A673 (cell line): Measurements from ENCODE around the gene RNF213. TPM values are rescaled to one million over a fixed set of nuclear protein-coding genes. Genes with fewer than 3 reads are reported as not detected.

Experiments
- BruUV-seq: library from RNA; stranded (reverse); fragments of 400-500 nt; replicated peaks from 2 replicates; lab custom pipeline; 2021; lab: Mats Ljungman, UMichigan
- CTCF ChIA-PET: fragments of 300-600 bp; sonication (Branson Sonifier 250); formaldehyde crosslinking; loops from one replicate; lab custom pipeline; 2022; ENCODE audit warnings: antibody characterized with exemption; lab: Charles Lee
- POLR2A ChIA-PET: fragments of 300-600 bp; sonication (Branson Sonifier 250); formaldehyde crosslinking; loops from one replicate; lab custom pipeline; 2022; ENCODE audit warnings: antibody characterized with exemption; ENCODE audit not compliant: low non-redundant PET; lab: Charles Lee
- DNase-seq: peaks from one replicate; pipeline ENCODE4 v3.0.0-alpha.2; 2015; ENCODE audit warnings: low spot score
- H3K27ac ChIP-seq: fragments of 200-600 bp; sonication (generic); 2 replicates; pipeline ENCODE4 v1.5.1; 2016; ENCODE audit warnings: mixed run types, low read depth, mild to moderate bottlenecking, mixed read lengths, antibody characterized with exemption, low read length; ENCODE audit not compliant: poor library complexity, severe bottlenecking
- H3K27me3 ChIP-seq: fragments of 200-600 bp; sonication (generic); replicated peaks from 2 replicates; pipeline ENCODE4 v1.6.1; 2017; ENCODE audit warnings: mixed run types, low read depth, mild to moderate bottlenecking, mixed read lengths, antibody characterized with exemption, low read length; ENCODE audit not compliant: insufficient read depth, poor library complexity
- H3K36me3 ChIP-seq: fragments of 200-600 bp; sonication (generic); 2 replicates; pipeline ENCODE4 v1.6.1; 2016; ENCODE audit warnings: mixed run types, mild to moderate bottlenecking, mixed read lengths, antibody characterized with exemption, low read length; ENCODE audit not compliant: insufficient read depth, poor library complexity, severe bottlenecking
- H3K4me1 ChIP-seq: fragments of 200-600 bp; sonication (generic); 2 replicates; pipeline ENCODE4 v1.6.1; 2017; ENCODE audit warnings: mixed run types, mild to moderate bottlenecking, mixed read lengths, antibody characterized with exemption, low read length; ENCODE audit not compliant: insufficient read depth, poor library complexity, severe bottlenecking
- H3K4me3 ChIP-seq: fragments of 200-600 bp; sonication (generic); 2 replicates; pipeline ENCODE4 v1.5.1; 2016; ENCODE audit warnings: low read depth, mixed run types, mild to moderate bottlenecking, mixed read lengths, low read length; ENCODE audit not compliant: poor library complexity, severe bottlenecking
- H3K9me3 ChIP-seq: fragments of 200-600 bp; sonication (generic); 2 replicates; pipeline ENCODE4 v1.6.1; 2016; ENCODE audit warnings: mixed run types, low read depth, mild to moderate bottlenecking, mixed read lengths, antibody characterized with exemption, low read length; ENCODE audit not compliant: poor library complexity, severe bottlenecking
- EZH2 ChIP-seq: fragments of 200-600 bp; sonication (generic); IDR thresholded peaks from 2 replicates; pipeline ENCODE4 v1.6.1; 2017; ENCODE audit warnings: borderline replicate concordance, low read depth, mild to moderate bottlenecking, mixed read lengths, antibody characterized with exemption, low read length; ENCODE audit not compliant: poor library complexity, severe bottlenecking
- intact Hi-C: fragments of 100-400 bp; cut with micrococcal nuclease; formaldehyde crosslinking; loops from one replicate; pipeline ENCODE4 v1.10.0; 2022; ENCODE audit not compliant: unreplicated experiment
- total RNA-seq: library from RNA; stranded (reverse); gene quantifications from 2 replicates; pipeline ENCODE4 v1.2.3, GENCODE V29; 2021
- TF ChIP-seq, protein P1 (sequence below): fragments of 300-800, 200-600 bp; sonication (generic); conservative IDR thresholded peaks from 2 replicates; pipeline ENCODE4 v1.5.1; 2017; ENCODE audit warnings: low read depth, mild to moderate bottlenecking, antibody characterized with exemption, low read length, moderate library complexity, mixed read lengths

Gene RNF213
- total RNA-seq, 1 experiment from 2014 or later, result 78.0 TPM

DNA sequence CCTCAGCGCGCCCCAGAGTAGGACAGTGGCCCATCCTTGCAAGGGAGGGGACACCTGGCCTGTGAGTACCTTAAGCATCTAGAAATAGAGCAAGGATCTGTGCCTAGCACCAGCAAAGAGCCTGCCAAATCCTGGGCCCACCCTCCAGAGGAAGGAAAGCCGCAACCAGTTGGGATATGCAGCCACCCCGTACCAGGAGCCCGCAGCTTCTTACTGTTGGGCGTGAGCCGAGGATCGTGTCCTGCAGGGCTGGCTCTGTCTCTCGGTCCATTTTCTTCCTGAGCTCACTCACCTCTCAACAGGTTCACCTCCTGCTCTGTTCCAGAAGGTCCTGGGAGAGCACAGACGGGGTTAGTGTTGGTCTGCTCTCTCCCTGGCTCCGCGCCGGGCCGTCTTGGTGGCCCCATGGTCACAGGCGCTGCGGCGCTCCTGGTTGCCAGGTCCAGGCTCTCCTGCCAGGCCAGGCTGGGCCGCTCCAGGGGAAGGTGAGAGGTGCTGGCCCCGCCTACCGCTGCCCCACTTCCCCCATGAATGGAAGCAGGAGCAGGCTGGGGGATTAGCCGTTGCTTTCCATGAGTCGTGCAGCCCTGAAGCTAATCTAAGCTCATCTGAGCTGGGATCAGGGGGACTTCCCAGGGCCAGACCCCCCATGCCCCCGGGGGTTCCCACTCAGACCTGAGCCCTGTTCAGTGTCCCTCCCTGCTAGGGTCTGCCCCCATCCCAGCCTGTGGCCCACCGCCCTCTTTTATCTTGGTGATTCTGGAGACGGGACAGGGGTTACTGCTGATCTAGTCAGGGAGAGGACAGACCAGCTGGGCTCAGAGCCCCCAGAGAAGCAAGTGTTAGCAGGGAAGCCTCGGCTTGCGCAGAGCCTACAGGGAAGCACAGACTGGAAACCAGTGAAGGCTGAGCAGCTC, 167.0 kb downstream of the RNF213 start:
- Histone ChIP-seq H3K27me3 (no peaks in the 10 kb centered on the region), H3K27ac (no peak overlapping the region), H3K4me1 (no peaks in the 10 kb centered on the region), H3K9me3 (no peaks in the 10 kb centered on the region), H3K4me3 (no peak overlapping the region), H3K36me3 (no peaks in the 10 kb centered on the region)
- BruUV-seq, result no TSS peak
- ChIA-PET POLR2A (no interaction called here), CTCF (interaction anchor here (0.5 to 1.0 kb wide), 13 partner anchors 9 to 992 kb away, joined by 3 to 12 read pairs (median 4); no protein-coding TSS in a partner anchor)
- TF ChIP-seq, protein P1, sequence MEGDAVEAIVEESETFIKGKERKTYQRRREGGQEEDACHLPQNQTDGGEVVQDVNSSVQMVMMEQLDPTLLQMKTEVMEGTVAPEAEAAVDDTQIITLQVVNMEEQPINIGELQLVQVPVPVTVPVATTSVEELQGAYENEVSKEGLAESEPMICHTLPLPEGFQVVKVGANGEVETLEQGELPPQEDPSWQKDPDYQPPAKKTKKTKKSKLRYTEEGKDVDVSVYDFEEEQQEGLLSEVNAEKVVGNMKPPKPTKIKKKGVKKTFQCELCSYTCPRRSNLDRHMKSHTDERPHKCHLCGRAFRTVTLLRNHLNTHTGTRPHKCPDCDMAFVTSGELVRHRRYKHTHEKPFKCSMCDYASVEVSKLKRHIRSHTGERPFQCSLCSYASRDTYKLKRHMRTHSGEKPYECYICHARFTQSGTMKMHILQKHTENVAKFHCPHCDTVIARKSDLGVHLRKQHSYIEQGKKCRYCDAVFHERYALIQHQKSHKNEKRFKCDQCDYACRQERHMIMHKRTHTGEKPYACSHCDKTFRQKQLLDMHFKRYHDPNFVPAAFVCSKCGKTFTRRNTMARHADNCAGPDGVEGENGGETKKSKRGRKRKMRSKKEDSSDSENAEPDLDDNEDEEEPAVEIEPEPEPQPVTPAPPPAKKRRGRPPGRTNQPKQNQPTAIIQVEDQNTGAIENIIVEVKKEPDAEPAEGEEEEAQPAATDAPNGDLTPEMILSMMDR, result no peak
- TF ChIP-seq EZH2, result no peak
- DNase-seq, result no peak
- intact Hi-C loops, result loop anchor here (1.0 to 5.0 kb wide), 3 partner anchors 148 to 554 kb away; no protein-coding TSS in a partner anchor

DNA sequence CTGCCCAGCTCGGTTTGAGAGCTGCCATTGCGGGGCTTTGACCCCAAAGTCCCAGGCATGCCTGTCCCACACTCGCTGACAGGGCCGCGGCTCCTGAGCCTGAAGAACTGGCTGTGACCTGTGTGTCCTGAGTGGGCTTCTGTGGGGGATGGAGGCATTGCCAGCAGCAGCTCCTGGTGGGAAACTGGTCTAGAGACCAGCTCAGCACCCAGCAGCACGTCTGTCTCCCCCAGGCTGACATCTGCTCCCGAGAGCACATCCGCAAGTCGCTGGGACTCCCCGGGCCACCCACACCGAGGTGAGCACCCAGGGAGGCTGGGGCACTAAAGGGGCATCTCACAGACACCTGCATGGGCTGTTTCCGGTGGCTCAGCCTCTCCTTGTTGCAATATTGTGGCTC, 167.7 kb downstream of the RNF213 start:
- BruUV-seq, result no TSS peak
- intact Hi-C loops, result loop anchor here (5.0 kb wide), 1 partner anchor 474 kb away; no protein-coding TSS in a partner anchor
- Histone ChIP-seq H3K4me3 (no peak overlapping the region), H3K27me3 (no peaks in the 10 kb centered on the region), H3K4me1 (no peaks in the 10 kb centered on the region), H3K9me3 (no peaks in the 10 kb centered on the region), H3K27ac (no peak overlapping the region), H3K36me3 (no peaks in the 10 kb centered on the region)
- ChIA-PET POLR2A (no interaction called here), CTCF (interaction anchor here (0.5 kb wide), 1 partner anchor 10 kb away, joined by 12 read pairs; no protein-coding TSS in a partner anchor)
- DNase-seq, result no peak
- no peak for TF ChIP-seq EZH2

DNA sequence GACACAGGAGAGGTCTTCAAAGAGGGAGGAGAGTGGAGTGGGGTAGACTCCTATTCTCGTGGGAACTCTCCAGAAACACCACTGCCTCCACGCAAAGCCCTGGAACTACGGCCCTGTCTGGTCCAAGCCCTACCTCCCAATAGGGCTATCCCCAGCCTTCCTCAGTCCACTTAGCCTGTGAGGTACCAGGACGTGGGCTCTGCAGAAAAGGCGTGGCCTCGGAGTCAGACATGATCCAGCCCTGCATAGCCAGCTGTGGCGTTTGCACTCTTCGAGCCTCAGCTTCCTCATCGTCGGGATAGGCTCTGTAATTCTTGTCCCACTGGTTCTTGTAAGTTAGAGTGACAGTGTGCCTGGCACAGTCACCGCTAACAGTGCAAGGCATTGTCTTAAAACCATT, 168.1 kb downstream of the RNF213 start:
- no peak overlapping the region for H3K4me3 ChIP-seq
- POLR2A ChIA-PET, result no interaction called here
- no TSS peak for BruUV-seq
- intact Hi-C loops, result loop anchor here (5.0 kb wide), 1 partner anchor 474 kb away; no protein-coding TSS in a partner anchor
- no peak for DNase-seq
- H3K27ac ChIP-seq, result no peak overlapping the region
- no peaks in the 10 kb centered on the region for H3K4me1 ChIP-seq
- no peak for TF ChIP-seq EZH2
- TF ChIP-seq, protein P1, result no peak
- H3K27me3 ChIP-seq, result no peaks in the 10 kb centered on the region
- no peaks in the 10 kb centered on the region for H3K9me3 ChIP-seq
- H3K36me3 ChIP-seq, result no peaks in the 10 kb centered on the region
- CTCF ChIA-PET, result no interaction called here
